IMR-90 (cell line): ENCODE data around the gene MASP2.
"Not testable (repeated sequence)": the region's sequence is repeated elsewhere in the genome, so short reads cannot be mapped to it uniquely, and the experiment has no call there.

Experiments
- BHLHE40 ChIP-seq: fragments of 150-350 bp; IDR thresholded peaks from 2 replicates; pipeline ENCODE4 v1.6.1; 2016; ENCODE audit warnings: mild to moderate bottlenecking, low read depth, low read length
- CEBPB ChIP-seq: IDR thresholded peaks from 2 replicates; pipeline ENCODE4 v1.6.1; 2012; ENCODE audit warnings: low read depth, low read length, improper control_type of control experiment
- CHD1 ChIP-seq: IDR thresholded peaks from 2 replicates; pipeline ENCODE4 v1.6.1; 2012; ENCODE audit warnings: low read depth, low read length, improper control_type of control experiment
- FOS ChIP-seq: fragments of 150-350 bp; IDR thresholded peaks from 2 replicates; pipeline ENCODE4 v1.6.1; 2016; ENCODE audit warnings: low read depth, low read length
- MAFK ChIP-seq: IDR thresholded peaks from 2 replicates; pipeline ENCODE4 v1.6.1; 2012; ENCODE audit warnings: low read depth, low read length, improper control_type of control experiment
- MAZ ChIP-seq: IDR thresholded peaks from 2 replicates; pipeline ENCODE4 v1.6.1; 2012; ENCODE audit warnings: low read depth, mild to moderate bottlenecking, low read length, improper control_type of control experiment, moderate library complexity, borderline replicate concordance
- MXI1 ChIP-seq: IDR thresholded peaks from 2 replicates; pipeline ENCODE4 v1.6.1; 2012; ENCODE audit warnings: low read depth, mild to moderate bottlenecking, low read length, moderate library complexity, borderline replicate concordance
- POLR2A ChIP-seq: IDR thresholded peaks from 2 replicates; pipeline ENCODE4 v1.6.1; 2012; ENCODE audit warnings: mild to moderate bottlenecking, low read depth, low read length
- RAD21 ChIP-seq: IDR thresholded peaks from 2 replicates; pipeline ENCODE4 v1.6.1; 2012; ENCODE audit warnings: low read length, improper control_type of control experiment
- RCOR1 ChIP-seq: IDR thresholded peaks from 2 replicates; pipeline ENCODE4 v1.6.1; 2012; ENCODE audit warnings: mild to moderate bottlenecking, low read length, improper control_type of control experiment; ENCODE audit not compliant: insufficient replicate concordance
- RFX5 ChIP-seq: IDR thresholded peaks from 2 replicates; pipeline ENCODE4 v1.8.0; 2012; ENCODE audit warnings: low read depth, mild to moderate bottlenecking, low read length, moderate library complexity
- SMC3 ChIP-seq: fragments of 150-350 bp; IDR thresholded peaks from 2 replicates; pipeline ENCODE4 v1.6.1; 2016; ENCODE audit warnings: low read depth, mild to moderate bottlenecking, antibody characterized with exemption, low read length, moderate library complexity
- TF ChIP-seq, protein P1 (sequence below): conservative IDR thresholded peaks from 2 replicates; pipeline ENCODE4 v1.5.1; 2012; ENCODE audit warnings: mild to moderate bottlenecking, low read depth, low read length, improper control_type of control experiment

DNA sequence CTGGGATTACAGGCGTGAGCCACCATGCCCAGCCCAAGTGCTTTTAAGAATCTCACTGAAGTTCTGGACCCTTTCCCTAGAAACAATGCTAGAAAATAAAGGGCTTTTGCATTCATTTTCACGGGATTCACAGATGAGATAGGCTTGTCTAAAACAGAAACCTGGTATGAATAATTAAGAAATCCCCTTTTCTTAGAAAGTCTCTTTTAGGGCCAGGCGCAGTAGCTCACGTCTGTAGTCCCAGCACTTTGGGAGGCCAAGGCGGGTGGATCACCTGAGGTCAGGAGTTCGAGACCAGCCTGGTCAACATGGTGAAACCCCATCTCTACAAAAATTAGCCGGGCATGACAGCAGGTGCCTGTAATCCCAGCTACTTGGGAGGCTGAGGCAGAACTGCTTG lies 26.4 kb upstream of the MASP2 start:
- not testable (repeated sequence) for TF ChIP-seq FOS, POLR2A, RCOR1, RAD21, RFX5, MAFK, SMC3, CHD1, BHLHE40, CEBPB, MAZ, MXI1
- TF ChIP-seq, protein P1, sequence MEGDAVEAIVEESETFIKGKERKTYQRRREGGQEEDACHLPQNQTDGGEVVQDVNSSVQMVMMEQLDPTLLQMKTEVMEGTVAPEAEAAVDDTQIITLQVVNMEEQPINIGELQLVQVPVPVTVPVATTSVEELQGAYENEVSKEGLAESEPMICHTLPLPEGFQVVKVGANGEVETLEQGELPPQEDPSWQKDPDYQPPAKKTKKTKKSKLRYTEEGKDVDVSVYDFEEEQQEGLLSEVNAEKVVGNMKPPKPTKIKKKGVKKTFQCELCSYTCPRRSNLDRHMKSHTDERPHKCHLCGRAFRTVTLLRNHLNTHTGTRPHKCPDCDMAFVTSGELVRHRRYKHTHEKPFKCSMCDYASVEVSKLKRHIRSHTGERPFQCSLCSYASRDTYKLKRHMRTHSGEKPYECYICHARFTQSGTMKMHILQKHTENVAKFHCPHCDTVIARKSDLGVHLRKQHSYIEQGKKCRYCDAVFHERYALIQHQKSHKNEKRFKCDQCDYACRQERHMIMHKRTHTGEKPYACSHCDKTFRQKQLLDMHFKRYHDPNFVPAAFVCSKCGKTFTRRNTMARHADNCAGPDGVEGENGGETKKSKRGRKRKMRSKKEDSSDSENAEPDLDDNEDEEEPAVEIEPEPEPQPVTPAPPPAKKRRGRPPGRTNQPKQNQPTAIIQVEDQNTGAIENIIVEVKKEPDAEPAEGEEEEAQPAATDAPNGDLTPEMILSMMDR: not testable (repeated sequence)
